Measurements from ENCODE around the gene APLP2. TPM values are rescaled to one million over a fixed set of nuclear protein-coding genes. Genes with fewer than 3 reads are reported as not detected.

Gene APLP2
- total RNA-seq, 1 donor from 2014 or later, result 330 TPM

Other genes with a start within 250 kb of the APLP2 start
- gene NFRKB, start 174.3 kb upstream of the APLP2 start, total RNA-seq, result 26.0 and 28.2 TPM in 2 replicates
- 15.3 and 17.2 TPM in 2 replicates for gene PRDM10, start 67.1 kb upstream of the APLP2 start, total RNA-seq
- gene ST14, start 89.9 kb downstream of the APLP2 start, total RNA-seq, result not detected in 2 replicates
- gene ZBTB44, start 245.0 kb downstream of the APLP2 start, total RNA-seq, result 28.1 and 32.5 TPM in 2 replicates

All from osteocyte (in vitro differentiated cells).